Stimulated activated CD4-positive, alpha-beta T cell treated with anti-CD3 and anti-CD28 coated beads, Interleukin-4, amount 100 ng/mL, for 48 hours (primary cell): Measurements from ENCODE around the gene FHL3.

Experiments
- DNase-seq, 2 donors: peaks; one replicate each; pipeline ENCODE4 v3.0.0-alpha.2; 2020; ENCODE audit warnings: low read depth in 2 of 2

FHL3 gene, protein sequence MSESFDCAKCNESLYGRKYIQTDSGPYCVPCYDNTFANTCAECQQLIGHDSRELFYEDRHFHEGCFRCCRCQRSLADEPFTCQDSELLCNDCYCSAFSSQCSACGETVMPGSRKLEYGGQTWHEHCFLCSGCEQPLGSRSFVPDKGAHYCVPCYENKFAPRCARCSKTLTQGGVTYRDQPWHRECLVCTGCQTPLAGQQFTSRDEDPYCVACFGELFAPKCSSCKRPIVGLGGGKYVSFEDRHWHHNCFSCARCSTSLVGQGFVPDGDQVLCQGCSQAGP

DNA sequence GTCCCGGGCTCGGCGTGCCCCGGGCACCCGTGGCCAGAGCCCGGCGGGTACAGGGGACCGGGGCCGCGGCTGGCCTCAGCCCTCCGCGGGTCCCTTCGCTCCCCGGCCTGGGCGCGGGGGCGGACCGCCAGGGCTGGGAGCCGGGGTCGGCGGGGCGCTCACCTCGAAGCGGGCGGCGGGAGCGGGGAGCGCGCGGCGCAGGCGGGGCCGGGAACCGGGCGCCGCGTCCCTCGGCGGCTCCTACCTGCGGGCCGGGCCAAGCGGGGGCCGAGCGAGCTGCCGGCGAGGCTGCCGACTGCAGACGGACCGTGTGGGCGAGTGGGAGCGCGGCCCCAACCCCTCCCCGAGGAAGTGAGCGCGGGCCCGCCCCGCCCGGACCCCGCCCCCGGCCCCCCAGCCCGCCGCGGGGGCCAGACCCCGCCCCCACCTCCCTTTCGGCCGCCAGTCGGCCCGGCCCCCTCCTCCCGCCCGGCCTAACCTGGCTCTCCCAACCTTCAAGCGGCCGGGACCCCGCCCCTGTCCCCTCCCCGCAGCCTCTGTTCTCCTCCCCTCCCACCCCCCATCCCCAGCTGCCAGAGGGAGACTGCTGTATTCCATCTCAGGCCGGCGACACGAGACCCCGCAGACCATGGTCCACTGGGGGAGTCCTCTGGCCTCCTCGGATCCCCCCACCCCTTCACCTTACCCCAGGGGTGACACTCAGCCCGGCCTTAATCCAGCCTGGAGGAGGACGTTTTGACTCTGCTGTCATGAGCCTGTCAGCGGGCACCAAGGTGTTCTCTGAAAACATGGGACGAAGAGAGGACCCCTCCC, at the start of gene FHL3:
FHL3 (minus strand) TSS at position 320 of the 813 bp plus-strand sequence. CDS start 6,102 bp downstream, outside the sequence.
- no peak for DNase-seq

DNA sequence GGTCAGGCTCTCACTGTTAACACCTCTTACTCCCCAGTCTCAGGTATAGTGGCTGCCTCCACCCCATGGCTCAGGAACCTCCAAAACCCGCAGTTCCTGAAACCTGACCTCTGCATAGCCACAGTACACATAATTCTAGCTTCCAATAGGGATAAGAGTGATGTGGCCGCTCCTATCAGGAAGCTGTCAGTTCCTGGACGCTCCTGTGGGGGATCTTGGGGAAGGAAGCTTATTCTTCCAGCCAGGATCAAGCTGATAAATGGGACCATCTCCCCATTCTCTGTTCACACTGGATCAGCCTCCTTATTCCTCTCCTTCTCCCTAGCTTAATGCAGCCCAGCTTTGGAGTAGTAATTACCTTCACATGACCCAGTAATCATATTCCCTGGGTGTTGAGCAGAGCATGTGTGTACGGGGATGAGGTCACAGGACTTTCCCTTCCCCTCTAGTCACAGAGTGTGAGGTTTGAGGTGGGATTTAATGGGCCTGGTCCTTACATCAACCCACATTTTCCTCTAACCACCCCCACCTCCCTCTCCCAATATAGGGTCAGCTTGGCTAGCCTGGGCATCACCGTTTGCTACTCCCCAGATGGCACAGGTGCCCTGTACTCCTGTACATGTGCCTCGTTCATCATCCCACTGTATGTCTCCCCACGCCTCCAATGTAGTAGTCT, 48.2 kb upstream of the FHL3 start:
- no peak for DNase-seq

DNA sequence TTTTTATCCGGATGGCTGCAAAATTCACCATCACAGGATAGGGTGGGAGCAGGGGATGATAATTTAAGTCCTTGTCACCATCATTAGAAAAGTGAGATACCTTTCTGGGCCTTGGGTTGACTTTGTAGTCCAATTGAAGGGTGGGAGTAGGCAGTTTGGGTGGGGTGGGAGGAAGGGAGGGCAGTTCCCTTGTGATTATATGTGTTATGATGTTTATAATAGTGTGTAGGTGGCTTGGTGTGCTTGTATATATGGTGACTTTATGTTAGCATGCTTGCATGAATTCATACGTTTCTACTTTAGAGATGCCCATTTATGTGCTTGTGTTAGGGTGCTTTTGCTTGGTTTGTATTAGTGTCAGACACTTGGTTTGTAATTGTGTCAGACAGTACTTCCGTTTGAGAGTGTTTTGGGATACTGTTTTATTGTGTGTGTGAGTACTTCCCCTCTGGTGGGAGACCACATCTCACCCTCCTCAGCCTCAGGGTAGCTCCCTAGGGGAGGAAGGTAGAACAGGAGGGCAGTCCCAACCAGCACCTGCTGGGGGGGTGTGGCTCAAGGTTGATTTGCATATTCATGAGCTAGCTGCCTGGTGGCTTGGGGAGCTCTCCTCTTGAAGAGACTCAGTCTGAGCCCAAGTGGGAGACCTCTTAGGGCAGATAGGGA, 47.6 kb upstream of the FHL3 start:
- no peak for DNase-seq

- DNase-seq, result no peak
These were observed 45.8 kb upstream of the FHL3 start for GRCh38 chr1:38051079-38051543.

DNA sequence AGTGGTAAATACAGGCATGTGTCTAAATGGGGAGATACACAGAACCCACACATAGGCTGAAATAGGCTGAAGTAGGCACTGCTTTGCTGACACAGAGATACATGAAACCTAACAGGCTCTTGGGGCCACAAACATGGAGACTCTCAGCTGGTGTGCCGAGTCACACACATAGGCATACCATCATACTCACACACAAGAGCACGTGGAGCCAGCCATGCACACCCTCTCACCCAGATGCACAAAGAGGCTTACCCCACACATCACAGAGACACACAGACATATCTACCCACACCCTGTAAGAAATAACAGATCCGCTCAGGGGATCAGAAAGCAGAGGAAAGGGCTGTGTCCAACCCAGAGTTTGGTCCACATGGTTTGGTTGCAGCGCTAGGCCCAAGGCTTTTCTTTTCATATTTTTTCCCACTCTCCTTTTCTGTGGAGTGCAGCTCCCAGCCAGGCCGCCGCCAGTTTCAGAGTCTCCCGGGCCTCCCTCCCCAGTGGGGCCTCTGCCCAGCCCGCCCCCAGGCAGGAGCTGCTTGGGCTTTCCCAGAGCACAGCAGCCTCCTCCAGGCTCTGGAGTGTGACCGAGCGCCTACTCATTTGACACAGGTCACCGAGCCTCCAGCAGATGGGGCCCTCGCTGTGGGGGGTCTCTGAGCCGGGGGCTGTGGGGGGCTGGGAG, 45.2 kb upstream of the FHL3 start:
- no peak for DNase-seq

- DNase-seq, result no peak
These were observed 42.4 kb upstream of the FHL3 start for GRCh38 chr1:38047603-38048141.

DNA sequence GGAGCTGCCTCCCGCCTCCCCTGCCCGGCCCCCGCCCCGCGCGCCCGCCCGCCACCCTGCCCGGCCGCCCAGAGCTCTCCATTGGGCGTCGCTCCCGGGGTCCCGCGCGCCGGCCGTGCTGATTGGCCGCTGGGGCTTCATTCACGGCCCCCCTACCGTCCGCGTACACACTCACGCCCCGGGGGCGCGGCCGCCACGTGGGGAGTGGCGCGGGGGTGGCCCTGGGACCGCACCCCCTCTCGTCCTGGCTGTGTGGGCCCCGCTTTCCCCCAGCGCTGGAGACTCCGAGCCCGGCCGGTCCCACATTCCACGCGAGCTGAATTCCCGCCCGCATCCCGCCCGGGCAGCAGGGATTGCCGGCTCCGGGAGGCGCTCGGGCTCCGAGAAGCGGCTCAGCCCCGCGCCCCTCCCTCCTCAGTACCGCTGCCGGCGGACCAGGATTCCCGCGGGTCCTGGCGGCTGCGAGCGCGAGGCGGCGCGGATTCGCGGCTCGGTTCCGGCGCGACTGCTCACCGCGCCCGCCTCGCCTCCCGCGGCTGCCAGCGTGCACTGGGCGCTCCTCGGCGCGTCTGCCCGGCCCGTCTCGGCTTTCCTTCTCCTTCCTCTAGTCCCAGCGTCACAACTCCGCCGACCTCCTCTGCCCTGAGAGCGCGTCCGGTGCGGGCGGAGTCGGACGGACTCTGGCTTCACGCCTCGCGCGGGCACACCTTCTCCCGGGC, 41.7 kb upstream of the FHL3 start:
- DNase-seq, result peak; percentile 66 to 79

DNA sequence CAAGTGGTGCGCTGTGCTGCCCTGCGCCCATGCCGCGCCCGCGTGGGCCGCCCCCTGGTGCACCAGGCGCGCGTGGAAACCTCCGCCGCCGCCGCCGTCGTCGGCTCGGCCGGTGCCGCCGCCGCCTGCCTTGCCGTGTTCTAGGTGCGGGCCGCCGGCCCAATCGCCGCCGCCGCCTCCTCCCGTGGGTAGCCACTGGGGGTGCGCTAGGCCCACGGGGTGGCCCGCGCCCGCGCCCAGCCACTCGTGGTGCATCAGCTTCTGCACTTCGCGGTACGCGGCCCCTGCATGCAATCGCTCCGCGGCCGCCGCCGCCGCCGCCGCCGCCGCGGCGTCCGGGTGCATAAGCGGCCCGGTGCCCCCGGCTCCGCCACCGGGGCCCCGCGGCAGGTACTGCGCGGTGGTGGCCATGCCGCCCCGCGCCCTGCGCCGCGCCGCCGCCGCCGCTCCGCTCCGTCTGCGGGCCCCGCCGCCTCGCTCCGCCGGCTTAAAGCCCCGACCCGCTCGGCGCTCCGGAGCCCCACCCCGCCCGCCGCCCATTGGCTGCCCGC, 41.1 kb upstream of the FHL3 start, which contains the start of gene POU3F1:
POU3F1 (minus strand) TSS at position 461 of the 551 bp plus-strand sequence; CDS start at position 411, 50 bp downstream.
- no peak for DNase-seq

DNA sequence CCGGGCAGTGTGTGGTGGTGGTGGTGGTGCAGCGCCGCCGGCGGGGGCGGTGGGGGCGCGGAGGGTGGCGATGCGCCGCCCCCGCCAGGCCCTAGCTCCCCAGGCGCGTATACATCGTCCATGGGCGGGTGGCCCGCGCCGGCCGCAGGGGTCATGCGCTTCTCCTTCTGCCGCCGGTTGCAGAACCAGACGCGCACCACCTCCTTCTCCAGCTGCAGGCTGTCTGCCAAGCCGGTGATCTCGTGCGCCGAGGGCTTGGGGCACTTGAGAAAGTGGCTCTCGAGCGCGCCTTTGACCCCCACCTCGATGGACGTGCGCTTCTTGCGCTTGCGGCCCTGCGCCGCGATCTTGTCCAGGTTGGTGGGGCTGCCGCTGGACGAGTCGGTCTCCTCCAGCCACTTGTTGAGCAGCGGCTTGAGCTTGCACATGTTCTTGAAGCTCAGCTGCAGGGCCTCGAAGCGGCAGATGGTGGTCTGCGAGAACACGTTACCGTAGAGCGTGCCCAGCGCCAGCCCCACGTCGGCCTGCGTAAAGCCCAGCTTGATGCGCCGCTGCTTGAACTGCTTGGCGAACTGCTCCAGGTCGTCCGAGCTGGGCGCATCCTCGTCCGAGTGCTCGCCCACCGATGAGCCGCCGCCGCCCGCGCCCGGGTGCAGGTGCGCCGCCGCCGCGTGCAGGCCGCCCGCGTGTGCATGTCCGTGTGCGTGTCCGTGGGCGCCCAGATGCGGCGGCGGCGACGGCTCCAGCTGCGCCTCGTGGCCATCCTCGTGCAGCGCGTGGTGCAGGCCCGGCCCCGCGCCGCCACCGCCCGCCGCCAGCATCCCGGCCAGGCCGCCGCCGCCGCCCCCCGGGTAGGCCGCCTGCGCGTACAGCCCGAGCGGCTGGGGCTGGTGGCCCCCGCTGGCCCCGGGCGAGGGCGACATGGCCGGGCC, 40.4 kb upstream of the FHL3 start:
- no peak for DNase-seq

- DNase-seq, result no peak
These were observed 39.2 kb upstream of the FHL3 start for GRCh38 chr1:38044221-38045215.

- DNase-seq, result no peak
These were observed 37.9 kb upstream of the FHL3 start for GRCh38 chr1:38043036-38043747.

GRCh38 chr1:38041936-38042834, 36.9 kb upstream of the FHL3 start:
- DNase-seq, result no peak

GRCh38 chr1:38039331-38040088, 34.2 kb upstream of the FHL3 start:
- DNase-seq, result no peak

DNA sequence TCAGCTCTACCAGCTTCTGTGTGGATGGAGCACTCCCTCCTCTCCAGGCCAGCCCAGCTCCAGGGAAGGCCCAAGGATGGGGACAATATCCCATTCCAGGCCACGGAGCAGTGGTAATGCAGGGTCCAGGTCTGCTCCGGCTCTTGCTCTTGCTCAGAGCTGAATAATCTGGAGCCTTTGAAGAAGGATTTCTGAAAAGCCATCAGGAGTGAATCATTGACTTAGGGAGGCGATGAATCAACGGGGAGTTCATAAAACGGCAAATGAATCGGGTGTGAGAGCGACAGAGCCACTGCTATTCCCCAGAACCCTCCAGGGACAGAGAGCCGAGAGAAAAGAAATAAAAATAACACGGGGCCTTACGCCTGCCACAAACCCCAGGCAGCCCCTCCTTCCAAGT, 33.5 kb upstream of the FHL3 start:
- DNase-seq, result no peak
